ENCODE results near the gene GCC1. TPM values are rescaled to one million over a fixed set of nuclear protein-coding genes. Genes with fewer than 3 reads are reported as not detected.
"Not testable (repeated sequence)": the region's sequence is repeated elsewhere in the genome, so short reads cannot be mapped to it uniquely, and the experiment has no call there.

Gene GCC1
- total RNA-seq, 1 experiment from 2014 or later, result 19.4 TPM

DNA sequence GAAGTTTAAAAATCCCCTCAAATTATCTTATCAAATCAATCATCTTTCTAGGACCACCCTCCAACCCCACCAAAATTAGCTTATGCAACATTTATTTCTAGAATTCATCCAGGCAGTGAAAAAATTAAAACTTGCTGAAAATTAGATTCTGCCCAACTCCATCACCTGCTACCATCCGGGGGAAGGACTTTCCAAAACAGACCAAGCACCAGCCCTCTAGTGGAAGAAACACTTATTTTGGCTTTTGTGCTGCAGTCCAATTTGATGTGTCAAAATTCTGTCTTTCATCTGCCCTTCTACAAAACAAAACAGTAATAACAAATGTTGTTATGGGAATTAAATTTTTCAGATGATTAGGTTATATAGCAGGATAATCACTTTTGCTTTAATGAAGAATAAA, 35.1 kb downstream of the GCC1 start:
- in situ Hi-C loops (cut with HindIII; ENCODE audit: low sequenced_read_pairs), result no loop called here
- no peak for DNase-seq (ENCODE audit: low spot score)

DNA sequence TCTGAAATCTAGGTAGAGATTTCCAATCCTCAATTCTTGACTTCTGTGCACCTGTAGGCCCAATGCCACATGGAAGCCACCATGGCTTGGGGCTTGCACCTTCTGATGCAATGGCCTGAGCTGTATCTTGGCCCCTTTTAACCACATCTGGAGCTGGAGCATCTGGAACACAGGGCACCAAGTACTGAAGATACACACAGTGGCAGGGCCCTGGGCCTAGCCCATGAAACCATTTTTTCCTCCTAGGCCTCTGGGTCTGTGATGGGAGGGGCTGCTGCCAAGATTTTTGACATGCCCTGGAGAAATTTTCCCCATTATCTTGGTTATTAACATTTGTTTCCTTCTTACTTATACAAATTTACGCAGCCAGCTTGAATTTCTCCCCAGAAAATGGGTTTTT, 39.1 kb downstream of the GCC1 start:
- in situ Hi-C loops (cut with HindIII; ENCODE audit: low sequenced_read_pairs), result no loop called here
- no peak for DNase-seq (ENCODE audit: low spot score)

DNA sequence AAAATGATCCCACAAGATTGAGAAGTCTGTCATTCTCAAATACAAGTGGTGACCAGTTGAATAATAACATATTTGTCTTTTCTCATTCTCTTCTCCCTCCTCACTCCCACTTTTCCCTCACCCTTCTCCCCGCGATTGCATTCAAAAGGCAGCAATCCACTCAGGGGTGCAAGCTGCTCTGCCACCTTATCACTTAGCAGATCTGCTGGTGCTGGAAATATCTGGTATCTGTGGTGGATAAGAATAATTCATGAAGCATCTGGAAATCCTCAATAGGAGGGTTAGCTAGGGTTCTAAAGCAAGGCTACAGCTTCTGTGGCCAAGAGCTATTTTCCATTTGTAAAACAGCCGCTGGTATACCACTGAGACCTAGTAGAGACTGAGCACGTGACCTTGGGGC, 43.8 kb downstream of the GCC1 start:
- in situ Hi-C loops (cut with HindIII; ENCODE audit: low sequenced_read_pairs), result no loop called here
- DNase-seq (ENCODE audit: low spot score), result no peak

DNA sequence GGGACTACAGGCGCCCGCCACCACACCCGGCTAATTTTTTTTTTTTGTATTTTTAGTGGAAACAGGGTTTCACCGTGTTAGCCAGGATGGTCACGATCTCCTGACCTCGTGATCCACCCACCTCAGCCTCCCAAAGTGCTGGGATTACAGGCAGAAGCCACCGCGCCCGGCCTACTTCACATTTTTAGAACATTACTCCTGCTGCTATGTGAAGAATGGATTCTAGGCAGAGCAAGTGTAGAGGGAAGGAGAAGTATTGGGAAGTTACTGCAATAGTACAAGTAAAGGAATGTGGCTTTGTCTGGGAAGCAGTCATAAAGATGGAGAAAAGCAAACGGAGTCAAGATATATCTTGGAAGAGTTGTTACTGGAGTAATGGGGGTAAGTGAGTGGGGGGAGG, 44.9 kb downstream of the GCC1 start:
- in situ Hi-C loops (cut with HindIII; ENCODE audit: low sequenced_read_pairs); DNase-seq (ENCODE audit: low spot score): not testable (repeated sequence)

- in situ Hi-C loops (cut with HindIII; ENCODE audit: low sequenced_read_pairs), result no loop called here
- no peak for DNase-seq (ENCODE audit: low spot score)
Observed at GRCh38 chr7:127539116-127539515, 46.3 kb downstream of the GCC1 start.

DNA sequence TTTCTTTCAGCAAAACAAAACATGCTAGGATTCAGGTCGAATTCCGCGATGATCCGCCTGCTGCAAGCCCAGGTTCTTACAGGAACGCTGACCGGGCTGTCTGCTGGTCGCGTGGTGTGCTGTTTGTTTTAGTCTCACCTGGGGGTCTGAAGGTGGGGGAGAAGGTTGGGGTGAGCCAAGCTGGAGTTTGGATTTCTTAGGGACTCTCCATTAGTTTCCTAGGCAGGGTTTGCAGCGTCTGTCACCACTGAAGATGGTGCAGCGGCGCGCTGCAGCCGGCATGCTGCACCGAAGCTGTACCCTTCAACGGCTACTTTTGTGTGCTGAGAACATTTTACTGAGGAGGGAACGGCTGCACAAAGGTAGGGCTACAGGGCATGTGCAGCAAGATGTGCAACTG, 48.7 kb downstream of the GCC1 start:
- in situ Hi-C loops (cut with HindIII; ENCODE audit: low sequenced_read_pairs), result no loop called here
- peak; percentile 63 for DNase-seq (ENCODE audit: low spot score)

- peak; percentile 58 for DNase-seq (ENCODE audit: low spot score)
- in situ Hi-C loops (cut with HindIII; ENCODE audit: low sequenced_read_pairs), result no loop called here
Observed at GRCh38 chr7:127536394-127536691, 49.1 kb downstream of the GCC1 start.

DNA sequence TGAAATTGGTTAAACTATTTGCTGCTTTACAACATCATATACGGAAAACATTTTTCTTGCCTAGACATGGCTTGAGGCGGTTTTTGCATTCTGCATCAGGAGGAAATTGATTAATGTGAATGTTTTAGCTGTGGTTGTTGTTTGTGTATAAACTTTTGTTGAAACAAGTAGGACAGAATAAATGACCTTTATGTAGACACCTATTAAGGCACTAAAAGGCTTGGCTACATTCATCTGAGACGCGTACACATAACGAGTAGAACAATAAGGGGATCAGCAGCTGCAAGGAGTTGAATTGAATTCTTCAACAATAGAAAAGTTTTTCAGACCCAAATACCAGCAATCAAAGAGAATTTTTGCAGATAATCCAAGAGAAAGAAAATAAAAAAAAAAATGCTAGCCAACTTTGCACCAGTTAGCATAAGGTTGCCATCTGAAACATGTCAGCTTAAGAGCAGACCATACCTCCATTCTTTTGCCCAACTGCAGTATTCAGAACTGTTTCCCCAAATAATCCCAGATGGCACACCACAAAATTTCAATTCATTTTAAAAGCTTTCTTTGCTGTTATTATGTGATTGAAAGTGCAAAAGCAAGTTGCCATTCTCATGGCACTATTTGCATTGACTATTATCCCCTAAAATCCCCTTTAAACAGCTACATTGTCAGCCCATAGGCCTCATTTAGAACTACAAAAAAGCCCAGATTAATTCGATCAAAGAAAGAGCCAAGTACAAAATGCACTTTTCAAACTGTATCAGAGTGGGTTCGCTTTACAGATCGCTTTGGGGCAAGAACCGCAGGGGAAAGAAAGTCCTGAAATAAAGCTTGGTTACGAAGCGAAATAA, 49.6 kb downstream of the GCC1 start:
- no peak for DNase-seq (ENCODE audit: low spot score)
- in situ Hi-C loops (cut with HindIII; ENCODE audit: low sequenced_read_pairs), result no loop called here

DNA sequence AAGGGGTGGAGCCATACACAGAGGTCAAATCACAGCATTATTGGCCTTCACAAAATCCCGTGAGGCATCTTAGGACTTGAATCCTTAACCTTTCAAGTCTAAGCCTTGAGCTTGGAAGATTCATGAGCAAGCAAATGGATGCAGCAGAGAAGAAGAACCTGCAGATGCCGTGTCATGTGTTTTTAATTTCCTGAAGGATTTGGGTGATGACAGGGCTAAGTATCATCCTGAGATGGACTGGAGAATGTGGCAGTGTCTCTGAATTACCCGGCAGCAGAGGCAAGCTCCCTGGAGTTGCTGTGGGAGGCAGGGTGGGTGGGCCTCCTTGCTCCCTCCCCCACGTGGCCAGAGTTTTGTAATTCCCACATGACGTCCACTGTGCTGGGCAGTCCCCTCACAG, 50.8 kb downstream of the GCC1 start:
- in situ Hi-C loops (cut with HindIII; ENCODE audit: low sequenced_read_pairs), result no loop called here
- DNase-seq (ENCODE audit: low spot score), result no peak

DNA sequence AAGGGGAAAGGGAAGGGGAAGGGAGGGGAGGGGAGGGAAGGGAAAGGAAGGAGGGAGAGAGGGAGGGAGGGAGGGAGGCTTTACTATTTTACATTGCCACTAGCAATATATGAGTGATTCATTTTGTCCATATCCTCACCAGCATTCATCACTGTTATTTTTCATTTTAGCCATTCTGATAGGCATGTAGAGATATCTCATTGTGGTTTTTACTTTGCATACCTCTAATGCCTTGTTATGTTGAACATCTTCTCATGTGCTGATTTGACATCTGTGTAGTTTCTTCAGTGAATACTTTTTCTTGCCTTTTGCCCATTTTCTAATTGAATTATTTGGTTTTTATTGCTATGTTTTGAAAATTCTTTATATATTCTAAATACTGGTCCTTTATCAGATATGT, 52.7 kb downstream of the GCC1 start:
- DNase-seq (ENCODE audit: low spot score), result no peak
- in situ Hi-C loops (cut with HindIII; ENCODE audit: low sequenced_read_pairs), result no loop called here

DNA sequence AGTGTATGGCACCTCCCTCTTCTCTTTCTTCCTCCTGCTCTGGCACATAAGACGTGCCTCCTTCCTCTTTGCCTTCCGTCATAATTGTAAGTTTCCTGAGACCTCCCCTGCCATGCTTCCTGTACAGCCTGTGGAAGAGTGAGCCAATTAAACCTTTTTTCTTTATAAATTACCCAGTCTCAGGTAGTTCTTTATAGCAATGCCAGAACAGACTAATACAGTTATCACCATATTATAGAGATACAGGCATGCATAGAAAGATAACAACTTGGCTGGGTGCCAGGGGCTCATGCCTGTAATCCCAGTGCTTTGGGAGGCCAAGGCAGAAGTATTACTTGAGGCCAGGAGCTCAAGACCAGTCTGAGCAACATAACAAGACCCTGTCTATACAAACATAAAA, 53.2 kb downstream of the GCC1 start:
- no peak for DNase-seq (ENCODE audit: low spot score)
- in situ Hi-C loops (cut with HindIII; ENCODE audit: low sequenced_read_pairs), result no loop called here

Other genes starting within 250 kb of the GCC1 start
- gene ZNF800, start 192.9 kb downstream of the GCC1 start, total RNA-seq (2014; rRNA removed; shearing (Covaris generic)), result 8.1 and 9.4 TPM in 2 replicates
- 459 and 527 TPM in 2 replicates for gene ARF5, start 2.8 kb upstream of the GCC1 start, total RNA-seq (2014; rRNA removed; shearing (Covaris generic))
- 0.43 and 6.6 TPM in 2 replicates for gene FSCN3, start 8.1 kb upstream of the GCC1 start, total RNA-seq (2014; rRNA removed; shearing (Covaris generic))
- gene PAX4, start 32.5 kb upstream of the GCC1 start, total RNA-seq (2014; rRNA removed; shearing (Covaris generic)), result not detected in 2 replicates
- gene SND1, start 66.6 kb upstream of the GCC1 start, total RNA-seq (2014; rRNA removed; shearing (Covaris generic)), result 92.4 and 98.0 TPM in 2 replicates